DND-41 (cell line): ENCODE results near the gene PSD2.
A peak's percentile ranks its signal among the peaks of the same experiment; 100 is the strongest.

Experiments used
- EZH2 ChIP-seq: IDR thresholded peaks from 3 replicates; pipeline ENCODE4 v1.6.1; 2012; ENCODE audit warnings: borderline replicate concordance, low read depth, mild to moderate bottlenecking, moderate library complexity, low read length, inconsistent platforms; ENCODE audit not compliant: severe bottlenecking
- TF ChIP-seq, protein P1 (sequence below): IDR thresholded peaks from 2 replicates; pipeline ENCODE4 v1.5.1; 2012; ENCODE audit warnings: borderline replicate concordance, low read length, moderate library complexity, mild to moderate bottlenecking; ENCODE audit not compliant: poor library complexity, severe bottlenecking; ENCODE audit errors: extremely low read depth

DNA sequence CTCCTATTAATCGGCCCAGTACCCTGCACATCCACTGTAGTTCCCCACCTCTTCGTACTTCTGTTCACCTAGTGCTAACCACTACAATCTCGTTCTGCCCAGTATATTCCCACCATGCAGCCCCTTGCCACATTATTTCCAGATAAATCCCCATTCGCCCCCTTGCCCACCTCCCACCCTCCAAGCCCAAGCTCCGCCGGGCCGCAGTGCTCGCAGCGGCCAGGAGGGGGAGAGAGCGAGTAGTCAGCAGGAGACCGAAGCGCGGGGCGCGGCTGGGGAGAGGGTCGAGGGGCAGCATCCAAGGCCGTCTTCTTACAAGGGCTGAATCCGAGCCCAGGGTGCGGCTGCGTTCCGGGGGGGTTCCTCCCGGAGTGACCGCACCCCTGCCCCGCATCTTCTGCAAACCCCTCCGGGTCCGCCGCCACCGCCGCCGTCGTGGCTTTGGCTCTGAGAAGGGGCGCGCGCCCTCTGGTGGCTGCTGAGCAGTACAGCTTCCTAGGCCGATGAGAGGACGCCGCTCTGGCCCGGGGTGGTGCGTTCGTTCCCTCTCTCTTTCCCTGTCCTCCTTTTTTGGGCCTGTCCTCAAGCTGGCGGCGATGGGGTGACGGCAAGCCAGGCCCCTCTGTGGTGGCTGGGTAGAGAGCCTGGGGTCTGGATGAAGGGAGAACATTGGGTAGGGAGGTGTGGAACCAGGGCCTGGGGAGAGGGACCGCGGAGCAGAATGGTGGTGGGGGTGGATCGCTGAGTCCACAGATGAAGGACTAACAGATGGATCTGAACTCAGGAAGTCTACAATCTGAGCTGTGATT is 30.0 kb upstream of the PSD2 start:
- TF ChIP-seq, protein P1, sequence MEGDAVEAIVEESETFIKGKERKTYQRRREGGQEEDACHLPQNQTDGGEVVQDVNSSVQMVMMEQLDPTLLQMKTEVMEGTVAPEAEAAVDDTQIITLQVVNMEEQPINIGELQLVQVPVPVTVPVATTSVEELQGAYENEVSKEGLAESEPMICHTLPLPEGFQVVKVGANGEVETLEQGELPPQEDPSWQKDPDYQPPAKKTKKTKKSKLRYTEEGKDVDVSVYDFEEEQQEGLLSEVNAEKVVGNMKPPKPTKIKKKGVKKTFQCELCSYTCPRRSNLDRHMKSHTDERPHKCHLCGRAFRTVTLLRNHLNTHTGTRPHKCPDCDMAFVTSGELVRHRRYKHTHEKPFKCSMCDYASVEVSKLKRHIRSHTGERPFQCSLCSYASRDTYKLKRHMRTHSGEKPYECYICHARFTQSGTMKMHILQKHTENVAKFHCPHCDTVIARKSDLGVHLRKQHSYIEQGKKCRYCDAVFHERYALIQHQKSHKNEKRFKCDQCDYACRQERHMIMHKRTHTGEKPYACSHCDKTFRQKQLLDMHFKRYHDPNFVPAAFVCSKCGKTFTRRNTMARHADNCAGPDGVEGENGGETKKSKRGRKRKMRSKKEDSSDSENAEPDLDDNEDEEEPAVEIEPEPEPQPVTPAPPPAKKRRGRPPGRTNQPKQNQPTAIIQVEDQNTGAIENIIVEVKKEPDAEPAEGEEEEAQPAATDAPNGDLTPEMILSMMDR = peak; percentile 78
- TF ChIP-seq EZH2 = no peak
